RWPE1 (cell line): Measurements from ENCODE around the gene MKNK2.

Experiments
- CTCF ChIA-PET: fragments of 350-600 bp; sonication (Branson Sonifier 250); formaldehyde crosslinking; extraction: SDS; loops from one replicate; lab custom pipeline; 2021; lab: Yijun Ruan, JAX
- POLR2A ChIA-PET: fragments of 400-600 bp; formaldehyde crosslinking; extraction: SDS; loops from one replicate; lab custom pipeline; 2020; ENCODE audit warnings: antibody characterized with exemption; ENCODE audit not compliant: low non-redundant PET; lab: Yijun Ruan, JAX
- DNase-seq: peaks from one replicate; pipeline ENCODE4 v3.0.0; 2012; ENCODE audit warnings: low spot score
- H3K27ac ChIP-seq: fragments of 450-650 bp; 2 replicates; pipeline ENCODE4 v1.5.1; 2017
- CTCF ChIP-seq: fragments of 450-650 bp; conservative IDR thresholded peaks from 2 replicates; pipeline ENCODE4 v1.5.1; 2017; ENCODE audit warnings: low read depth, mild to moderate bottlenecking

Gene MKNK2

GRCh38 chr19:2016041-2016807, 34.8 kb downstream of the MKNK2 start:
- peak; percentile 87 for DNase-seq
- POLR2A ChIA-PET = no interaction called here
- TF ChIP-seq CTCF = no peak
- H3K27ac ChIP-seq = peak overlapping the region; percentile 79
- CTCF ChIA-PET = no interaction called here

- CTCF ChIA-PET = no interaction called here
- H3K27ac ChIP-seq = peak within 1 kb of the TSS; percentile 79
- POLR2A ChIA-PET = no interaction called here
- DNase-seq = peak; percentile 59
- no peak for TF ChIP-seq CTCF
Observed at GRCh38 chr19:2015608-2015950, 35.5 kb downstream of the MKNK2 start, which contains the start of gene BTBD2. BTBD2 (minus strand) TSS chr19:2015714; CDS start chr19:2015703, 11 bp downstream.

- POLR2A ChIA-PET = no interaction called here
- peak; percentile 50 for DNase-seq
- peak overlapping the region; percentile 78 for H3K27ac ChIP-seq
- CTCF ChIA-PET = no interaction called here
- no peak for TF ChIP-seq CTCF
Observed at GRCh38 chr19:2014731-2015607, 36.1 kb downstream of the MKNK2 start.

DNA sequence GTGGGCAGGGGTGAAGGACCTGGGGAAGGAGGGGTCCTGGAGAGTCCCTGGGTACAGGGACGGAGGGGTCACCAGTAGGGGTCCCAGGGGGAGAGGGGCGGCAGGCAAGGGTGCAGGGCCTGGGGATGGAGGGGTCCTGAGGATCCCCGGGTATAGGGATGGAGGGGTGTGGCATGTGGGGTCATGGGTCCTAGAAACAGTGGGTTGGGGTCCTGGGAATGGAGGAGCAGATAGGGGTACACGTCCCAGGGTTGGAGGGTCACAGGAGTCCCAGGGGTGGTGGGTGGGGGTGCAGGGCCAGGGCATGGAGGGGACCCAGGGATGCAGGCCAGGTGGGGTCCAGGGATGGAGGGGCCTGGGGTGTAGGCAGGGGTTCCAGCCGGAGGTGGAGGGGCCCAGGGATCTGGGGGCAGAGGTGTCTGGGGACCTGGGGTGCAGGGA, 36.9 kb downstream of the MKNK2 start:
- no peak for DNase-seq
- ChIA-PET CTCF (no interaction called here), POLR2A (no interaction called here)
- peak overlapping the region; percentile 78 for H3K27ac ChIP-seq
- TF ChIP-seq CTCF = no peak

DNA sequence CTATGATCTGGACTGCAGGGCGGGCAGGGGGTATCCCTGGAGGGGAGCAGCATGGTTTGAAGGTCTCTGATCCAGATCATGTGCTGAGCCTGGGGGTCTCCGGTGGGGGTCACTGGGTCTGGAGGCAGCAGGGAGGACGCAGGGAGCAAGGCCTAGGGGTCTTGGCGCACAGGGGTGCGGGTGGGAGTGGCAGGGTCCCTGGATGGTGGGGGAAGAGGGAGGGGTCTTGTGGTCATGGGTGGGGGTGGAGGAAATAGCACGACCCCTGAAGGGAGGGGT, 37.4 kb downstream of the MKNK2 start:
- POLR2A ChIA-PET = no interaction called here
- CTCF ChIA-PET = no interaction called here
- DNase-seq = no peak
- no peak for TF ChIP-seq CTCF
- peak overlapping the region; percentile 36 for H3K27ac ChIP-seq

GRCh38 chr19:2012941-2013682, 37.9 kb downstream of the MKNK2 start:
- POLR2A ChIA-PET = no interaction called here
- TF ChIP-seq CTCF = no peak
- CTCF ChIA-PET = interaction anchor here (0.6 kb wide), 1 partner anchor 70 kb away, joined by 3 read pairs; no protein-coding TSS in a partner anchor
- no peak for DNase-seq
- peak overlapping the region; percentile 36 for H3K27ac ChIP-seq
